ENCODE measurements around the gene TPR. TPM values are rescaled to one million over a fixed set of nuclear protein-coding genes. Genes with fewer than 3 reads are reported as not detected.

TPR gene
- total and polyA plus RNA-seq, 2 donors (not counting 1 experiment from before 2014, with no cell fraction given), result 30.0 to 141 TPM

DNA sequence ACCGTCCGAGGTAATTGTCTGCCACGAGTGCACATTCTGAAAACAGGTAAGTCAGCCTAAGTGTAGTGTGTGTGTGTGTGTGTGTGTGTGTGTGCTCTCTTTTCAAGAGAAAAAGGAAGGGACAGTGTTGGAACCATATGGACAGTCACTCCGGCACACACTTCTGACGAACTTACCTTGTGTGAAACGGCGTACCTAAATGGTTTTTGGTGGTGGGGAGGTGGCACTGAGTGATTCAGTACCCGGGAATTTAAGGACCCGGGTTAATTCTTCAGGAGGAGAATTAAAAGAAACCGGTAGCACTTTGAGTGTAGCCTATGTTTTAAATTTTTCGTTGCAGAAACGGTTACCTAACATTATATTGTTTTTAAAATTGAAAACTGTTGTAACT, 871 bp upstream of the TPR start:
- peak overlapping the region; percentile 76 to 96 for H3K27ac ChIP-seq (ENCODE audit: low read length in 2 of 2)
- H4K20me1 ChIP-seq (ENCODE audit: control insufficient read depth, insufficient read depth, low read length, poor library complexity, severe bottlenecking), result peaks cover 15% of the 10 kb centered on the region
- Mint-ChIP-seq H3K27ac (peak overlapping the region; percentile 90), H3K9me3 (ENCODE audit: insufficient read depth) (no peaks in the 10 kb centered on the region), H3K27me3 (no peaks in the 10 kb centered on the region), H3K4me1 (peaks cover 27% of the 10 kb centered on the region), H3K4me3 (peak overlapping the region; percentile 89)
- H3K36me3 ChIP-seq (replicated peaks in 1 of 2; ENCODE audit: control extremely low read depth in 1 of 2, control insufficient read depth in 1 of 2, extremely low read depth in 1 of 2, insufficient read depth in 2 of 2, low read length in 1 of 2), result peaks cover 3 to 20% of the 10 kb centered on the region in 2 experiments
- intact Hi-C loops (cut with micrococcal nuclease), result loop anchor here (2.0 to 5.0 kb wide), 2 partner anchors 1059 to 1329 kb away; partner anchors contain the start of genes IVNS1ABP and RNF2
- no peaks in the 10 kb centered on the region for H3K9me3 ChIP-seq (ENCODE audit: control extremely low read depth in 1 of 3, control insufficient read depth in 2 of 3, insufficient read depth in 1 of 3, low read length in 2 of 3)
- peak overlapping the region; percentile 97 for H3K9ac ChIP-seq (ENCODE audit: low read length)
- peaks cover 48% of the 10 kb centered on the region for H3K79me2 ChIP-seq (ENCODE audit: control insufficient read depth, insufficient read depth, low read length)
- TF ChIP-seq, protein P1, sequence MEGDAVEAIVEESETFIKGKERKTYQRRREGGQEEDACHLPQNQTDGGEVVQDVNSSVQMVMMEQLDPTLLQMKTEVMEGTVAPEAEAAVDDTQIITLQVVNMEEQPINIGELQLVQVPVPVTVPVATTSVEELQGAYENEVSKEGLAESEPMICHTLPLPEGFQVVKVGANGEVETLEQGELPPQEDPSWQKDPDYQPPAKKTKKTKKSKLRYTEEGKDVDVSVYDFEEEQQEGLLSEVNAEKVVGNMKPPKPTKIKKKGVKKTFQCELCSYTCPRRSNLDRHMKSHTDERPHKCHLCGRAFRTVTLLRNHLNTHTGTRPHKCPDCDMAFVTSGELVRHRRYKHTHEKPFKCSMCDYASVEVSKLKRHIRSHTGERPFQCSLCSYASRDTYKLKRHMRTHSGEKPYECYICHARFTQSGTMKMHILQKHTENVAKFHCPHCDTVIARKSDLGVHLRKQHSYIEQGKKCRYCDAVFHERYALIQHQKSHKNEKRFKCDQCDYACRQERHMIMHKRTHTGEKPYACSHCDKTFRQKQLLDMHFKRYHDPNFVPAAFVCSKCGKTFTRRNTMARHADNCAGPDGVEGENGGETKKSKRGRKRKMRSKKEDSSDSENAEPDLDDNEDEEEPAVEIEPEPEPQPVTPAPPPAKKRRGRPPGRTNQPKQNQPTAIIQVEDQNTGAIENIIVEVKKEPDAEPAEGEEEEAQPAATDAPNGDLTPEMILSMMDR (IDR thresholded peaks at IDR 0.05), result no peak
- no peak for TF ChIP-seq EZH2 (IDR thresholded peaks at IDR 0.05; ENCODE audit: borderline replicate concordance, insufficient read depth, low read depth, low read length, poor library complexity, severe bottlenecking)
- DNase-seq (no peak), ATAC-seq (ENCODE audit: low read depth) (no peak)
- H3K4me3 ChIP-seq (ENCODE audit: control extremely low read depth in 1 of 5, extremely low read depth in 1 of 5, insufficient read depth in 1 of 5, low read depth in 2 of 5, low read length in 4 of 5), result peak overlapping the region; percentile 67 to 97 (median 91)
- H3K4me2 ChIP-seq (replicated peaks; ENCODE audit: low read depth, low read length, poor library complexity, severe bottlenecking), result peak overlapping the region; percentile 70
- ChIA-PET POLR2A (interaction anchor here (0.6 to 1.5 kb wide), 3 partner anchors 248 to 1220 kb away, joined by 3 to 4 read pairs (median 3); no protein-coding TSS in a partner anchor), CTCF (interaction anchor here (0.9 to 1.2 kb wide), 6 partner anchors 10 to 610 kb away, joined by 3 to 6 read pairs (median 4); no protein-coding TSS in a partner anchor)
- H2AFZ ChIP-seq (ENCODE audit: insufficient read depth, low read depth, low read length, poor library complexity, severe bottlenecking), result peak overlapping the region; percentile 99
- H3K4me1 ChIP-seq (ENCODE audit: control insufficient read depth in 2 of 2, insufficient read depth in 2 of 2, low read length in 2 of 2), result peaks cover 10 to 20% of the 10 kb centered on the region in 2 donors
- under 1% methylated on average over 8 of the region's 12 CpGs for WGBS (ENCODE audit: insufficient coverage)
- no peaks in the 10 kb centered on the region for H3K27me3 ChIP-seq (replicated peaks in 1 of 4; ENCODE audit: control extremely low read depth in 1 of 4, control insufficient read depth in 3 of 4, insufficient read depth in 4 of 4, low read length in 3 of 4)

Data from B cell (primary cell).